HepG2 (cell line): ENCODE measurements around the gene WDR93. TPM values are rescaled to one million over a fixed set of nuclear protein-coding genes. Genes with fewer than 3 reads are reported as not detected.
A peak's percentile ranks its signal among the peaks of the same experiment; 100 is the strongest.

ENCODE experiments used
- ATAC-seq: fragments of 200-7000 bp; cut with Tn5 transposase; 3 replicates; pipeline ENCODE4 v1.9.1; 2020; ENCODE audit warnings: mild to moderate bottlenecking, moderate library complexity
- BruUV-seq: library from RNA; stranded (reverse); fragments of 400-500 nt; replicated peaks from 2 replicates; lab custom pipeline; 2021; lab: Mats Ljungman, UMichigan
- CTCF ChIA-PET: fragments of 300-600 bp; formaldehyde crosslinking; extraction: SDS; loops from one replicate; lab custom pipeline; 2021; ENCODE audit warnings: low total read pairs, inconsistent platforms, low intra/inter-chr PET ratio; lab: Yijun Ruan, JAX
- POLR2A ChIA-PET: fragments of 350-600 bp; sonication (Branson Sonifier 250); formaldehyde crosslinking; loops from one replicate; lab custom pipeline; 2020; ENCODE audit warnings: antibody characterized with exemption, inconsistent platforms; lab: Yijun Ruan, JAX
- DNase-seq: peaks from one replicate; pipeline ENCODE4 v3.0.0-alpha.2; 2015; ENCODE audit warnings: low spot score
- FAIRE-seq: peaks from 3 replicates; lab custom pipeline; 2011; peaks lifted over from hg19 to GRCh38; lab: Jason Lieb, UNC
- H2AFZ ChIP-seq: one replicate; pipeline ENCODE4 v1.6.1; 2011; ENCODE audit warnings: low read length, inconsistent platforms
- H3K27ac ChIP-seq: fragments of 300-600 bp; 3 replicates; pipeline ENCODE4 v1.8.0; 2011; ENCODE audit warnings: mixed run types, mild to moderate bottlenecking, mixed read lengths, low read length, inconsistent platforms; ENCODE audit not compliant: insufficient read depth; ENCODE audit errors: extremely low read length
- H3K27me3 ChIP-seq, 2 experiments: fragments of 200-600 bp in 1 of 2; 2 replicates in 1 of 2; 3 replicates in 1 of 2; pipeline versions ENCODE4 v1.6.0 to v1.8.0; 2011; ENCODE audit warnings: low read length in 2 of 2, mild to moderate bottlenecking in 2 of 2, moderate library complexity in 2 of 2, inconsistent platforms in 1 of 2; ENCODE audit not compliant: insufficient read depth in 2 of 2, control insufficient read depth in 1 of 2
- H3K36me3 ChIP-seq, 2 experiments: fragments of 200-600 bp in 1 of 2; replicated peaks in 1 of 2; 2 replicates in 1 of 2; 3 replicates in 1 of 2; pipeline versions ENCODE4 v1.5.1 to v1.8.0; 2011; ENCODE audit warnings: low read length in 2 of 2, inconsistent platforms in 1 of 2; ENCODE audit not compliant: insufficient read depth in 2 of 2, control insufficient read depth in 1 of 2
- H3K4me1 ChIP-seq: 2 replicates; pipeline ENCODE4 v1.5.1; 2012; ENCODE audit warnings: low read length, inconsistent platforms; ENCODE audit not compliant: insufficient read depth
- H3K4me2 ChIP-seq: 2 replicates; pipeline ENCODE4 v1.6.0; 2011; ENCODE audit warnings: low read depth, low read length, inconsistent platforms
- H3K4me3 ChIP-seq, 3 experiments: fragments of 200-600 bp in 1 of 3; sonication (generic), shearing (Covaris generic) in 1 of 3; replicated peaks in 1 of 3; 2 replicates each; pipeline ENCODE4 v1.5.1; 2011 to 2016; ENCODE audit warnings: low read length in 3 of 3, inconsistent platforms in 2 of 3, low read depth in 2 of 3, mild to moderate bottlenecking in 2 of 3, control low read depth in 1 of 3, mixed read lengths in 1 of 3; ENCODE audit not compliant: insufficient read depth in 1 of 3
- H3K79me2 ChIP-seq: one replicate; pipeline ENCODE4 v1.6.1; 2011; ENCODE audit warnings: low read length, inconsistent platforms; ENCODE audit not compliant: insufficient read depth
- H3K9ac ChIP-seq: 2 replicates; pipeline ENCODE4 v1.6.0; 2011; ENCODE audit warnings: mild to moderate bottlenecking, low read depth, low read length, inconsistent platforms; ENCODE audit not compliant: insufficient read depth
- H3K9me3 ChIP-seq: 2 replicates; pipeline ENCODE4 v1.5.1; 2012; ENCODE audit warnings: mild to moderate bottlenecking, low read length
- H4K20me1 ChIP-seq: 2 replicates; pipeline ENCODE4 v1.6.0; 2011; ENCODE audit warnings: inconsistent platforms, mild to moderate bottlenecking, low read length, moderate library complexity; ENCODE audit not compliant: insufficient read depth
- ISX ChIP-seq: sonication (generic); formaldehyde crosslinking; conservative IDR thresholded peaks from 2 replicates; pipeline ENCODE4 v1.5.0; 2020; ENCODE audit warnings: missing genetic modification reagents
- KLF15 ChIP-seq: sonication (generic); formaldehyde crosslinking; IDR thresholded peaks from 2 replicates; pipeline ENCODE4 v1.8.1; 2023; ENCODE audit warnings: borderline replicate concordance, mild to moderate bottlenecking, inconsistent platforms, missing genetic modification reagents, mixed read lengths
- MTF1 ChIP-seq: sonication (generic); formaldehyde crosslinking; IDR thresholded peaks from 2 replicates; pipeline ENCODE4 v1.5.0; 2020; ENCODE audit warnings: missing genetic modification reagents
- PHF8 ChIP-seq: sonication (generic); formaldehyde crosslinking; IDR thresholded peaks from 2 replicates; pipeline ENCODE4 v1.5.0; 2020; ENCODE audit warnings: missing genetic modification reagents
- POLR2G ChIP-seq: fragments of 200-400 bp; formaldehyde crosslinking; IDR thresholded peaks from 2 replicates; pipeline ENCODE4 v1.6.1; 2018; ENCODE audit warnings: mild to moderate bottlenecking, low read depth, low read length, moderate library complexity
- STAT5B ChIP-seq: sonication (generic); formaldehyde crosslinking; IDR thresholded peaks from 2 replicates; pipeline ENCODE4 v1.4.0; 2020; ENCODE audit warnings: missing genetic modification reagents
- TCF7 ChIP-seq: sonication (generic); IDR thresholded peaks from 2 replicates; pipeline ENCODE4 v1.6.1; 2016; ENCODE audit warnings: antibody characterized with exemption, low read depth
- TCF7L2 ChIP-seq: IDR thresholded peaks from 2 replicates; pipeline ENCODE4 v1.6.1; 2011; ENCODE audit warnings: mild to moderate bottlenecking, low read depth, low read length, moderate library complexity
- ZNF460 ChIP-seq: sonication (generic); formaldehyde crosslinking; IDR thresholded peaks from 2 replicates; pipeline ENCODE4 v1.5.1; 2020; ENCODE audit warnings: missing genetic modification reagents, mild to moderate bottlenecking, borderline replicate concordance
- ZNF589 ChIP-seq: sonication (generic); formaldehyde crosslinking; conservative IDR thresholded peaks from 2 replicates; pipeline ENCODE4 v1.8.0; 2022; ENCODE audit warnings: mild to moderate bottlenecking, moderate library complexity, missing genetic modification reagents
- ZNF782 ChIP-seq: sonication (generic); formaldehyde crosslinking; IDR thresholded peaks from 2 replicates; pipeline ENCODE4 v1.4.0; 2020; ENCODE audit warnings: missing genetic modification reagents, mild to moderate bottlenecking, borderline replicate concordance
- WGBS: methylation state at CpG from one replicate; pipeline ENCODE4 v1.1.6; 2017; ENCODE audit warnings: low lambda C conversion rate; 5-methylcytosine and 5-hydroxymethylcytosine counted together
- in situ Hi-C: cut with HindIII; loops from 2 replicates; pipeline ENCODE4 v1.10.0; 2017; ENCODE audit warnings: low pct_unique_long_range_greater_than_20kb; ENCODE audit not compliant: extremely low pct_ligation_motif_present
- intact Hi-C: fragments of 100-400 bp; cut with micrococcal nuclease; formaldehyde crosslinking; loops from one replicate; pipeline ENCODE4 v1.10.0; 2022; ENCODE audit not compliant: unreplicated experiment
- polyA plus RNA-seq, 8 experiments: library from polyadenylated mRNA; depleted of rRNA in 3 of 8; stranded (reverse) in 7 of 8; unstranded in 1 of 8; fragments of >200 nt; fragmentation: Illumina TruSeq in 4 of 8; extraction: Trizol in 4 of 8; gene quantifications; 2 replicates each; pipeline versions ENCODE4 v1.2.1 to v1.2.3, GENCODE V29; 2011 to 2016; ENCODE audit warnings: low read depth in 4 of 8, missing spikeins in 1 of 8, mixed read lengths in 1 of 8; ENCODE audit not compliant: insufficient read depth in 1 of 8
- total RNA-seq, 5 experiments: library from RNA; depleted of rRNA; stranded (reverse); fragments of >200 nt; fragmentation: Illumina TruSeq; extraction: Trizol; gene quantifications; 2 replicates each; pipeline ENCODE4 v1.2.3, GENCODE V29; 2016; ENCODE audit warnings: low read depth in 1 of 5
- TF ChIP-seq, protein P1 (sequence below): sonication (generic); formaldehyde crosslinking; IDR thresholded peaks from 2 replicates; pipeline ENCODE4 v1.5.1; 2020; ENCODE audit warnings: mild to moderate bottlenecking, missing genetic modification reagents, moderate library complexity
- TF ChIP-seq, protein P2 (sequence below): sonication (generic); formaldehyde crosslinking; IDR thresholded peaks from 2 replicates; pipeline ENCODE4 v1.4.0; 2020; ENCODE audit warnings: missing genetic modification reagents, mild to moderate bottlenecking, borderline replicate concordance

Gene WDR93
- total and polyA plus RNA-seq, 2 of the 13 experiments (the other 11 are each of a cell fraction or from before 2014, with no cell fraction given): 0.07 TPM; not detected in 1

GRCh38 chr15:89662893-89663626 lies 27.6 kb upstream of the WDR93 start (continued):
- 0 out of 2 replicates have a peak, but pooled peaks have one; percentile 25 for TF ChIP-seq POLR2G
- no peak for TF ChIP-seq TCF7L2
- no peak for TF ChIP-seq ZNF782 (CRISPR knock-in tag)
- TF ChIP-seq, protein P1, sequence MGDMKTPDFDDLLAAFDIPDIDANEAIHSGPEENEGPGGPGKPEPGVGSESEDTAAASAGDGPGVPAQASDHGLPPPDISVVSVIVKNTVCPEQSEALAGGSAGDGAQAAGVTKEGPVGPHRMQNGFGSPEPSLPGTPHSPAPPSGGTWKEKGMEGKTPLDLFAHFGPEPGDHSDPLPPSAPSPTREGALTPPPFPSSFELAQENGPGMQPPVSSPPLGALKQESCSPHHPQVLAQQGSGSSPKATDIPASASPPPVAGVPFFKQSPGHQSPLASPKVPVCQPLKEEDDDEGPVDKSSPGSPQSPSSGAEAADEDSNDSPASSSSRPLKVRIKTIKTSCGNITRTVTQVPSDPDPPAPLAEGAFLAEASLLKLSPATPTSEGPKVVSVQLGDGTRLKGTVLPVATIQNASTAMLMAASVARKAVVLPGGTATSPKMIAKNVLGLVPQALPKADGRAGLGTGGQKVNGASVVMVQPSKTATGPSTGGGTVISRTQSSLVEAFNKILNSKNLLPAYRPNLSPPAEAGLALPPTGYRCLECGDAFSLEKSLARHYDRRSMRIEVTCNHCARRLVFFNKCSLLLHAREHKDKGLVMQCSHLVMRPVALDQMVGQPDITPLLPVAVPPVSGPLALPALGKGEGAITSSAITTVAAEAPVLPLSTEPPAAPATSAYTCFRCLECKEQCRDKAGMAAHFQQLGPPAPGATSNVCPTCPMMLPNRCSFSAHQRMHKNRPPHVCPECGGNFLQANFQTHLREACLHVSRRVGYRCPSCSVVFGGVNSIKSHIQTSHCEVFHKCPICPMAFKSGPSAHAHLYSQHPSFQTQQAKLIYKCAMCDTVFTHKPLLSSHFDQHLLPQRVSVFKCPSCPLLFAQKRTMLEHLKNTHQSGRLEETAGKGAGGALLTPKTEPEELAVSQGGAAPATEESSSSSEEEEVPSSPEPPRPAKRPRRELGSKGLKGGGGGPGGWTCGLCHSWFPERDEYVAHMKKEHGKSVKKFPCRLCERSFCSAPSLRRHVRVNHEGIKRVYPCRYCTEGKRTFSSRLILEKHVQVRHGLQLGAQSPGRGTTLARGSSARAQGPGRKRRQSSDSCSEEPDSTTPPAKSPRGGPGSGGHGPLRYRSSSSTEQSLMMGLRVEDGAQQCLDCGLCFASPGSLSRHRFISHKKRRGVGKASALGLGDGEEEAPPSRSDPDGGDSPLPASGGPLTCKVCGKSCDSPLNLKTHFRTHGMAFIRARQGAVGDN (CRISPR knock-in tag): peak; percentile 52
- peak; percentile 35; the same call in 1 of the 2 replicates for TF ChIP-seq PHF8 (CRISPR knock-in tag)
- TF ChIP-seq, all 625 proteins: peak for 7

DNA sequence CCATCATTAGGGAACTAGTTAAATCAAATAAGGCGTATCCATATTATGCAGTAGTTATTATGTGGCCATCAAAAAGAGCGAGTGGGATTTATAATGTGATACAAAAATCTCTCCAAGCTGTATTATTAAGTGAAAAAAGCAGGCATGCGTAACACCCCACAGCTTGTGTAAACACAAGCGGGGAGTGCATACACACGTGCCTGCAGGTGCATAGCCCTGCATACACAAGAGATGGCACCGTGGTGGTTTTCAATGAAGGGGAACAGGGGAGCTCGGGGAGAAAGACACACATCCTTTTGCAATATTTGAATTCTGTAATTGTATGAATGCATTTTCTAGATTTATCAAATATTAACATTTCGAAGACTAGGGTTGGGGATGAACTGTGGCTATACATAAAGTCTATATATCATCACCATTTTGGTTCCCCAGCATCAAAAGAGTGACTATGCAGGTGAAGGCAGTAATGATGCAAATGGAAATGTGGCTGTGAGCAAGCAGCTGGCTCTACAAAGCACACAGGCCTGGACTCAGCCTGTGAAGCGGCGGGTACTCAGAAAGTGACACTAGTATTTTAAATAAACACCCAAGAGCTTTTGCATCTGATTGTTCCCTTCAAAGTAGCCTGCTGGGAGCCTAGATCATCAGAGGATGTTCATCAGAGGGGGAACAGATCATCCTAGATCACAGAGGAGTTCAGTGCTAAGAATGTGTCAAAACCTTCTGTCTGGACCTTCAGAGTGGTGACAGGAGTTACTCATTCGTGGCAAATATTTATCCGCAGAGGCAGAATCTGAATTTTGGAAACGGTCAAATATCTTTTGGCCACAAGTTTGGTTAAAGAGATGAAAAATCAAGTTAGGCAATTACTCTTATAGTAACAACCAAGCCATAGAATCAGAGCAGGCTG lies 25.9 kb upstream of the WDR93 start:
- peaks cover 28% of the 10 kb centered on the region for H3K4me1 ChIP-seq
- H3K4me2 ChIP-seq: peak overlapping the region; percentile 67
- no TSS peak for BruUV-seq
- no peak overlapping the region for H3K9ac ChIP-seq
- peak overlapping the region; percentile 34 to 65 (median 44); a peak in 4 of 6 replicates for H3K4me3 ChIP-seq
- no peaks in the 10 kb centered on the region for H4K20me1 ChIP-seq
- 55% methylated on average over 13 of the region's 13 CpGs for WGBS
- POLR2A ChIA-PET: interaction anchor here (1.1 kb wide), 2 partner anchors 10 kb away, joined by 3 read pairs; no protein-coding TSS in a partner anchor
- FAIRE-seq (no peak), DNase-seq (no peak), ATAC-seq (no peak)
- in situ Hi-C loops (no loop called here), intact Hi-C loops (no loop called here)
- no peak overlapping the region for H2AFZ ChIP-seq
- H3K36me3 ChIP-seq: no peaks in the 10 kb centered on the region
- H3K27ac ChIP-seq: no peak overlapping the region
- H3K79me2 ChIP-seq: no peaks in the 10 kb centered on the region
- peaks cover 0 to 1% of the 10 kb centered on the region in 2 experiments; a peak in 1 of 5 replicates for H3K27me3 ChIP-seq
- H3K9me3 ChIP-seq: no peaks in the 10 kb centered on the region
- CTCF ChIA-PET: no interaction called here
- TF ChIP-seq MTF1 (no peak), ZNF460 (CRISPR knock-in tag) (no peak), ZNF589 (no peak), KLF15 (CRISPR knock-in tag) (no peak), ISX (no peak), TCF7 (no peak), STAT5B (CRISPR knock-in tag) (no peak)
- TF ChIP-seq, protein P2, sequence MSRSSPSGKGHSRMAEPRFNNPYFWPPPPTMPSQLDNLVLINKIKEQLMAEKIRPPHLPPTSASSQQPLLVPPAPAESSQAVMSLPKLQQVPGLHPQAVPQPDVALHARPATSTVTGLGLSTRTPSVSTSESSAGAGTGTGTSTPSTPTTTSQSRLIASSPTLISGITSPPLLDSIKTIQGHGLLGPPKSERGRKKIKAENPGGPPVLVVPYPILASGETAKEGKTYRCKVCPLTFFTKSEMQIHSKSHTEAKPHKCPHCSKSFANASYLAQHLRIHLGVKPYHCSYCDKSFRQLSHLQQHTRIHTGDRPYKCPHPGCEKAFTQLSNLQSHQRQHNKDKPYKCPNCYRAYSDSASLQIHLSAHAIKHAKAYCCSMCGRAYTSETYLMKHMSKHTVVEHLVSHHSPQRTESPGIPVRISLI (CRISPR knock-in tag): no peak
